Left lobe of liver (tissue), 2 donors: ENCODE data around the gene CYP2C18. TPM values are rescaled to one million over a fixed set of nuclear protein-coding genes. Genes with fewer than 3 reads are reported as not detected.
"Not testable (repeated sequence)": the region's sequence is repeated elsewhere in the genome, so short reads cannot be mapped to it uniquely, and the experiment has no call there.

Experiments used
- ATAC-seq: fragments of 200-7000 bp; cut with Tn5 transposase; one replicate; pipeline ENCODE4 v1.9.1; 2020; ENCODE audit warnings: mild to moderate bottlenecking, moderate library complexity
- DNase-seq: peaks from one replicate; pipeline ENCODE4 v3.0.0-alpha.2; 2020; ENCODE audit warnings: low spot score
- total RNA-seq: library from RNA; stranded (reverse); gene quantifications from one replicate; pipeline ENCODE4 v1.2.1, GENCODE V29; 2021
- donor health status: DM: no; HTN: no; CAD: no; lungs with moderate emphysema.
- donor health status: DM: no; HTN: yes; CAD: no.

Gene CYP2C18
- total RNA-seq: 110 TPM

- ATAC-seq (peak; percentile 24), DNase-seq (no peak)
These were observed at the start of gene CYP2C18 for GRCh38 chr10:94683214-94684054. Gene CYP2C18 (plus strand): TSS chr10:94683729. CDS start chr10:94683820, 91 bp downstream.

- not testable (repeated sequence) for ATAC-seq
These were observed 45.4 kb upstream of the CYP2C18 start for GRCh38 chr10:94638097-94638496.

DNA sequence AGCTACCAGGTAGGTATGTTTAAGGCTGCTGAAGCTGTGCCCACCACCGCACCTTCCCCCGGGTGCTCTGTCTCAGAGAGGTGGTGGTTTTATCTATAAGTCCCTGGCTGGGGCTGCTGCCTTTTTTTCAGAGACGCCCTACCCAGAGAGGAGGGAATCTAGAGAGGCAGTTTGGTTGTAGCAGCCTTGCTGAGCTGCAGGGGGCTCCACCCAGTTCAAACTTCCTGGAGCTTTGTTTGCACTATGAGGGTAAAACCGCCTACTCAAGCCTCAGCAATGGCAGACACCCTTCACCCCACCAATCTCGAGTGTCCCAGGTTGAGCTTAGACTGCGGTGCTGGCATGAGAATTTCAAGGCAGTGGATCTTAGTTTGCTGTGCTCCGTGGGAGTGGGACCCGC, 43.6 kb upstream of the CYP2C18 start:
- no peak for ATAC-seq
- DNase-seq: no peak

More at GRCh38 chr10:94638097-94638496, 45.4 kb upstream of the CYP2C18 start:
- DNase-seq: not testable (repeated sequence)

GRCh38 chr10:94640562-94640961, 43.0 kb upstream of the CYP2C18 start:
- DNase-seq (no peak), ATAC-seq (no peak)

DNA sequence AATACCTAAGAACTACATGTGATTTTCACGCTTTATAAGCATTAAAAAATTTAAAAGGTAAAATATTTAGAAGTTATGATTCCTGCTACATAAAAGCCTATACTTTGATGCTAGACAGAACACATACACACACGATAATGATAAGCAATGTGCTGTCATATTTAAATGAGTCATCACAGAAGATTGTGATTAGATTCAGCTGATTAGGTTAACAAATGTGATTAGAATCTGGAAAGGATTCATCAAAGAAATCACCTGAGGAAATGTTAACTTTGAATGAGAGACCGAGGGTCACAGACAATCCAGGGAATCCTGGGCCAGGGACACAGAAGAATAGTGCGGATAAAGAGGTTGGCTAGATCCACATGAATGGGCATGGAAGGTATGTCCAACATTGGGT, 42.0 kb upstream of the CYP2C18 start:
- ATAC-seq (no peak), DNase-seq (no peak)

DNA sequence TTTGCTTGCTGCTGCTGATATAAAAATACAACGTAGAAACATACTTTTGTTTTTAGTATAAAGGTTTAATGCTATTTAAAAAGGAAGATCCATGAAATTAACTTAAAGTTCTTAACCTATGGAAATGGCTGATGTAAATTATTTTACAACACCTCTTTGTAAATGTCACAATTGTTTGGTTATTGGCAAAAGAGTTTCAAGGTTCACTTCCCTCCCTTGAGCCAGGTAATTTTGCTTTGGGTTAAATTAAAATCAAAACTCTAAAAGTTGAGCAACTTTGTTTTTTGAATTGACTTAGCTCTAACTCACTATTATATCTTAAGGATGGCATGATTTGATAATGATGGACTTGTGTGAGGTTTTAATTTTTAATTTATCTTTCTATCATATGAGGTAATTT, 39.2 kb upstream of the CYP2C18 start:
- ATAC-seq (peak; percentile 33), DNase-seq (no peak)

DNA sequence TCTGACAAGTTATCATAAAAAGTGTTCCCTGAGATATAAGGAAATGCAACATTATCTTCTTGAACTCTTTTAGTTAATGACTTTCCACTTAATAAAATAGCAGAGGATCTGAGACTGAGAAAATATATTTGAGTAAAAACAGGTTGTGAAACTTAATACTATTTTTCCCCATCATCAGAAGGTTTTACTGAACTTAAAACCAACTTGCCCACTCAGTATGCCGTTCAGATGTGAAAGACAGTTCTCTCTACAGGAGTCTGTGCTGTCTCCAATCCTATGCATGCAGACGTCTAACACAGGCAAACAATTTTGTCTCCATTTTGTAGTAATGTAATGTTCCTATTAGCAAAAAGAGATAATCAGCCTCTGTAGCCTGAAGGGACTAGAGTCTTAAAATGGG, 38.2 kb upstream of the CYP2C18 start:
- no peak for ATAC-seq

DNA sequence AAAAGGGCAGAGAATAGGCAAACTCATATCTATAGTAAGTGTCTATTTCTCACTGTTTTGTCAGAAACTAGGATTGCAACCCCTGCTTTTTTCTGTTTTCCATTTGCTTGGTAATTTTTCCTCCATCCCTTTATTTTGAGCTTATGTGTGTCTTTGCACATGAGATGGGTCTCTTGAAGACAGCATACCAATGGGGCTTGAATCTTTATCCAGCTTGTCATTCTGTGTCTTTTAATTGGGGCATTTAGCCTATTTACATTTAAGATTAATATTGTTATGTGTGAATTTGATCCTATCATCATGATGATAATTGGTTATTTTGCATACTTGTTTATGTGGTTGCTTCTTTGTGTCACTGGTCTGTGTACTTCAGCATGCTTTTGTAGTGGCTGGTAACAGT, 28.3 kb upstream of the CYP2C18 start:
- ATAC-seq, DNase-seq: not testable (repeated sequence)

More for the DNA sequence above, 38.2 kb upstream of the CYP2C18 start:
- DNase-seq: no peak

GRCh38 chr10:94663061-94663460, 20.5 kb upstream of the CYP2C18 start:
- not testable (repeated sequence) for ATAC-seq, DNase-seq

GRCh38 chr10:94666391-94667102, 17.0 kb upstream of the CYP2C18 start:
- ATAC-seq: peak; percentile 77
- no peak for DNase-seq

GRCh38 chr10:94673614-94674321, 9.8 kb upstream of the CYP2C18 start:
- ATAC-seq: no peak

DNA sequence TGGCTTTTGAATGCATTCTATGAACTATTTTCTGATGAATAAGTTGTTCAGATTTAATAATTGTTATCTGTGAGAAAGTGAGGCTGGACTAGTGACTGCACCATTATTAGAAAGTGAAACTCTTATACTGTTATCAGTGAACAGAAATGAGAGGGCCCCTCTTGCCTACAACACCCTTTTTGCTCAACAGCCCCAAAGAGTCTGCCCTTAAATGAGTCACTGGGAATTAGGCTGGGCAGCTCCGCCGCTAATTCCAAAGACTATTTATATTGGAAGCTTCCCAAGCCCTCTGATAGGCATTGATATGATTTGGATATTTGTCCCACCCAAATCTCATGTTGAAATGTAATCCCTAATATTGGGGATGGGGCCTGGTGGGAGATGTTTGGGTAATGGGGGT, 7.0 kb upstream of the CYP2C18 start:
- ATAC-seq (no peak), DNase-seq (no peak)

More at GRCh38 chr10:94673614-94674321, 9.8 kb upstream of the CYP2C18 start:
- no peak for DNase-seq

- DNase-seq: peak; percentile 87
- ATAC-seq: peak; percentile 69
These were observed 5.8 kb upstream of the CYP2C18 start for GRCh38 chr10:94677691-94678090.

DNA sequence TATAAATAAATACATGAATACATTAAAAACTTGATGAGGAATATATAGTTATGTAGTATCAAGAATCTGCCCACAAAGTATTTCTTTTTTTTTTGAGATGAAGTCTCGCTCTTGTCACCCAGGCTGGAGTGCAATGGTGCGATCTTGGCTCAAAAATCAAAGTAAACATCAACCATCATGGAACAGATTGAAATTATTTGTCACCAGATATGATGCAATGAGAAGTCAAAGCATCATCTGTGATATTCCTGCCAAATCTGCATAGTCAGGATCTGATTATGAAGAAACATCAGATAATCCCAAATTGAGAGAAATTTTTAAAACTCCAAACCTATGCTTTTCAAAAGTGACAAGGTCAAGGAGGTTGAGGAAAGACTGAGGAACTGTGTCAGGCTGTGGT, 5.1 kb upstream of the CYP2C18 start:
- ATAC-seq (peak; percentile 4), DNase-seq (no peak)

GRCh38 chr10:94680544-94680943, 3.0 kb upstream of the CYP2C18 start:
- peak; percentile 31 for ATAC-seq
- no peak for DNase-seq

DNA sequence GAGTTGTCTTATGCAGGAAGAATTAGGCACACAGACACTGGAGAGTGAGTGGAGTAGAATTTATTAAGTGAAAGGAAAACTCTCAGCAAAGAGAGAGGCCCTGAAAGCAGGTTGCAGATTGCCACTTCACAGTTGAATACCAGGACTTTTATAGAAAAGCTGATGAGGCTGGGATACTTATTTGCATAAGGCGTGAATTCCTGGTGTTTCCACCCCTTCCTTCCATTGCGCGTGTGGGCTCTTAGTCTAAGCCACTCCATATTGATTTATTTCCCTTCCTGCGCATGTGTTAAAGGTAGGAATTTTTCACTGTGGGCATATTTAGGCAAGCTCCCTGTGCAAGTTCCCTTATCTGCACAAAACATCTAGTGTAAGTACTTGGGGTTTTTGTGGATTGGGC, 893 bp upstream of the CYP2C18 start:
- ATAC-seq: peak; percentile 64
- DNase-seq: peak; percentile 85

GRCh38 chr10:94687625-94688248, 4.2 kb downstream of the CYP2C18 start:
- DNase-seq: peak; percentile 67
- peak; percentile 44 for ATAC-seq

DNA sequence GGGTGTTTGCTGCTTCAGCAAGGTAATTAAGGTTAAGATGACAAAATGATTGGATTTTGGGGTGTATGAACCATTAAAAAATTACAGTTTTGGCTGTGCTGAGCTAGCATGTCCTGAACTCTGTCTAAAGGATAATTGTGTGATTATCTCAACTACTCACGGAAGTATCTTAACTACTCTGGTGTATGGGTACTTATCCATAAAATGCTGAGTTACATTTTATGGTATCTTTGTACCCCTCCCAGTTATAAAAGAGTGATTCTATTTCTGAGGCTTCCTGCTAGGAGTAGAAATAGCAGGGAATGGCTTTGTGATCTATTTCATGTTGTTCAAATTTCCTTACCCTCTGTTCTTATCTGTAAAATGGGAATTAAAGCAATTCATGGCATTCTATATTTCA, 22.6 kb downstream of the CYP2C18 start:
- ATAC-seq (no peak), DNase-seq (no peak)

- no peak for DNase-seq
- peak; percentile 59 for ATAC-seq
These were observed 27.0 kb downstream of the CYP2C18 start for GRCh38 chr10:94710578-94710977.

DNA sequence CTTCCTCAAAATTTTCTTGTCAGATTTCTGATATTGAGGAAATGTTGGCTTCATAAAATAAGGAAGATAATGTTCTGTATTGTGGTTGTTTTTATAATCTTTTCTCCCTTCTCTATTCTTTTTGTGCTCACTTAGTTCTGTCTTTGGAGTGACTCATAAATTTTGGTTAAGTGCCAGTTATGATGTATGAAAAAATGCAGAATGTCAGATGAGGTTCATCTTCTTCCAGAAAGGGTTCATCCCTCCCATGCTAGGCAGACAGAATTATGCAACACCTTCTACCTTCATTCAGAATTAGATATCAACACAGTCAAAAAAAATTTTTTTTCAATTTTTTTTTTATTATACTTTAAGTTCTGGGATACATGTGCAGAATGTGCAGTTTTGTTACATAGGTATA, 42.3 kb downstream of the CYP2C18 start:
- ATAC-seq: no peak
- DNase-seq: no peak

DNA sequence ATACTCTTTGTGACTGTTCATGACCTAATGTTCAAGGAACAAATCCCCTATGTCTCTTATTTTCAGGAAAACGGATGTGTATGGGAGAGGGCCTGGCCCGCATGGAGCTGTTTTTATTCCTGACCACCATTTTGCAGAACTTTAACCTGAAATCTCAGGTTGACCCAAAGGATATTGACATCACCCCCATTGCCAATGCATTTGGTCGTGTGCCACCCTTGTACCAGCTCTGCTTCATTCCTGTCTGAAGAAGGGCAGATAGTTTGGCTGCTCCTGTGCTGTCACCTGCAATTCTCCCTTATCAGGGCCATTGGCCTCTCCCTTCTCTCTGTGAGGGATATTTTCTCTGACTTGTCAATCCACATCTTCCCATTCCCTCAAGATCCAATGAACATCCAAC, 51.7 kb downstream of the CYP2C18 start:
- ATAC-seq (peak; percentile 62), DNase-seq (peak; percentile 59)
